ENCODE results near the gene FOXJ2. TPM values are rescaled to one million over a fixed set of nuclear protein-coding genes. Genes with fewer than 3 reads are reported as not detected.
"Not testable (repeated sequence)": the region's sequence is repeated elsewhere in the genome, so short reads cannot be mapped to it uniquely, and the experiment has no call there.

FOXJ2 gene
- total and polyA plus RNA-seq, 4 experiments from 2014 or later, result 4.8 to 33.4 (median 25.3) TPM

- peaks cover 51 to 58% of the 10 kb centered on the region in 2 donors for H3K36me3 Mint-ChIP-seq
- ChIA-PET CTCF (ENCODE audit: partially characterized antibody) (interaction anchor here (0.9 to 1.1 kb wide), 3 partner anchors 10 to 95 kb away, joined by 3 to 4 read pairs (median 3); no protein-coding TSS in a partner anchor), POLR2A (ENCODE audit: partially characterized antibody) (interaction anchor here (1.2 to 2.6 kb wide), 4 partner anchors 11 to 62 kb away, joined by 6 to 11 read pairs (median 8); partner anchors contain the start of genes C3AR1 and FOXJ2)
- H3K4me3 Mint-ChIP-seq, result peak overlapping the region in 3 of 8 donors; percentile 80 to 86 (median 82)
- H3K27ac Mint-ChIP-seq, result peak overlapping the region in 6 of 7 donors; percentile 85 to 96 (median 94)
- H3K9me3 Mint-ChIP-seq; H3K27me3 Mint-ChIP-seq; H3K9me3 ChIP-seq (ENCODE audit: control insufficient read depth in 1 of 2, low read length in 2 of 2); H3K27me3 ChIP-seq (ENCODE audit: insufficient read depth, low read length); DNase-seq; H3K4me3 ChIP-seq (ENCODE audit: low read length in 2 of 2); intact Hi-C loops (cut with micrococcal nuclease): not testable (repeated sequence)
- H3K27ac ChIP-seq (ENCODE audit: low read depth, low read length), result peak overlapping the region; percentile 58
- H3K36me3 ChIP-seq (ENCODE audit: insufficient read depth, low read length), result peaks cover 38% of the 10 kb centered on the region
- H3K4me1 Mint-ChIP-seq, result peaks cover 32 to 52% (median 34%) of the 10 kb centered on the region in 4 donors
- peaks cover 53% of the 10 kb centered on the region for H3K4me1 ChIP-seq (ENCODE audit: insufficient read depth, low read length)
Measured at GRCh38 chr12:8089277-8089676, 56.8 kb downstream of the FOXJ2 start.

GRCh38 chr12:8089716-8090115, 57.2 kb downstream of the FOXJ2 start:
- peaks cover 48% of the 10 kb centered on the region for H3K4me1 ChIP-seq (ENCODE audit: insufficient read depth, low read length)
- Mint-ChIP-seq H3K36me3 (peaks cover 55 to 58% of the 10 kb centered on the region in 2 donors), H3K4me1 (peaks cover 28 to 48% (median 30%) of the 10 kb centered on the region in 4 donors), H3K27me3 (no peaks in the 10 kb centered on the region), H3K9me3 (no peaks in the 10 kb centered on the region), H3K4me3 (no peak overlapping the region), H3K27ac (peak overlapping the region; percentile 13 to 96 (median 68))
- no peak overlapping the region for H3K4me3 ChIP-seq (ENCODE audit: low read length in 2 of 2)
- no peak overlapping the region for H3K27ac ChIP-seq (ENCODE audit: low read depth, low read length)
- no peaks in the 10 kb centered on the region for H3K27me3 ChIP-seq (ENCODE audit: insufficient read depth, low read length)
- intact Hi-C loops (cut with micrococcal nuclease), result no loop called here
- peaks cover 42% of the 10 kb centered on the region for H3K36me3 ChIP-seq (ENCODE audit: insufficient read depth, low read length)
- ChIA-PET POLR2A (ENCODE audit: partially characterized antibody) (no interaction called here), CTCF (ENCODE audit: partially characterized antibody) (no interaction called here)
- H3K9me3 ChIP-seq (ENCODE audit: control insufficient read depth in 1 of 2, low read length in 2 of 2), result no peaks in the 10 kb centered on the region
- no peak for DNase-seq

- no peaks in the 10 kb centered on the region for H3K9me3 Mint-ChIP-seq
- H3K4me1 Mint-ChIP-seq, result peaks cover 14 to 30% (median 21%) of the 10 kb centered on the region in 4 donors
- no peak for DNase-seq
- Histone ChIP-seq H3K9me3 (ENCODE audit: control insufficient read depth in 1 of 2, low read length in 2 of 2) (no peaks in the 10 kb centered on the region), H3K27ac (ENCODE audit: low read depth, low read length) (no peak overlapping the region), H3K27me3 (ENCODE audit: insufficient read depth, low read length) (no peaks in the 10 kb centered on the region), H3K36me3 (ENCODE audit: insufficient read depth, low read length) (peaks cover 66% of the 10 kb centered on the region), H3K4me3 (ENCODE audit: low read length in 2 of 2) (no peak overlapping the region), H3K4me1 (ENCODE audit: insufficient read depth, low read length) (peaks cover 15% of the 10 kb centered on the region)
- H3K27me3 Mint-ChIP-seq, result no peaks in the 10 kb centered on the region
- H3K36me3 Mint-ChIP-seq, result peaks cover 78 to 84% of the 10 kb centered on the region in 2 donors
- peak overlapping the region in 2 of 7 donors; percentile 4 to 6 for H3K27ac Mint-ChIP-seq
- intact Hi-C loops (cut with micrococcal nuclease), result no loop called here
- CTCF ChIA-PET (ENCODE audit: partially characterized antibody), result interaction anchor here (0.8 to 1.3 kb wide), 3 partner anchors 16 to 144 kb away, joined by 3 to 4 read pairs (median 3); no protein-coding TSS in a partner anchor
- H3K4me3 Mint-ChIP-seq, result no peak overlapping the region
- POLR2A ChIA-PET (ENCODE audit: partially characterized antibody), result no interaction called here
Measured at GRCh38 chr12:8093291-8093690, 60.8 kb downstream of the FOXJ2 start.

GRCh38 chr12:8096281-8096915, 63.9 kb downstream of the FOXJ2 start:
- DNase-seq, result no peak

GRCh38 chr12:8099235-8099634, 66.7 kb downstream of the FOXJ2 start:
- Histone ChIP-seq H3K27me3 (ENCODE audit: insufficient read depth, low read length) (no peaks in the 10 kb centered on the region), H3K4me3 (ENCODE audit: low read length in 2 of 2) (no peak overlapping the region), H3K36me3 (ENCODE audit: insufficient read depth, low read length) (peaks cover 29% of the 10 kb centered on the region), H3K9me3 (ENCODE audit: control insufficient read depth in 1 of 2, low read length in 2 of 2) (no peaks in the 10 kb centered on the region), H3K4me1 (ENCODE audit: insufficient read depth, low read length) (no peaks in the 10 kb centered on the region), H3K27ac (ENCODE audit: low read depth, low read length) (no peak overlapping the region)
- intact Hi-C loops (cut with micrococcal nuclease), result no loop called here
- H3K36me3 Mint-ChIP-seq, result peaks cover 45 to 61% of the 10 kb centered on the region in 2 donors
- no peaks in the 10 kb centered on the region for H3K9me3 Mint-ChIP-seq
- DNase-seq, result no peak
- peak overlapping the region in 2 of 7 donors; percentile 48 to 55 for H3K27ac Mint-ChIP-seq
- ChIA-PET POLR2A (ENCODE audit: partially characterized antibody) (no interaction called here), CTCF (ENCODE audit: partially characterized antibody) (interaction anchor here (1.2 to 1.5 kb wide), 2 partner anchors 8 to 11 kb away, joined by 4 to 5 read pairs; no protein-coding TSS in a partner anchor)
- H3K27me3 Mint-ChIP-seq, result no peaks in the 10 kb centered on the region
- H3K4me1 Mint-ChIP-seq, result peaks cover 6 to 12% (median 9%) of the 10 kb centered on the region in 4 donors
- no peak overlapping the region for H3K4me3 Mint-ChIP-seq

More at GRCh38 chr12:8096281-8096915, 63.9 kb downstream of the FOXJ2 start:
- Histone ChIP-seq H3K4me1 (ENCODE audit: insufficient read depth, low read length) (no peaks in the 10 kb centered on the region), H3K36me3 (ENCODE audit: insufficient read depth, low read length) (peaks cover 50% of the 10 kb centered on the region), H3K9me3 (ENCODE audit: control insufficient read depth in 1 of 2, low read length in 2 of 2) (no peaks in the 10 kb centered on the region), H3K4me3 (ENCODE audit: low read length in 2 of 2) (no peak overlapping the region), H3K27ac (ENCODE audit: low read depth, low read length) (no peak overlapping the region), H3K27me3 (ENCODE audit: insufficient read depth, low read length) (no peaks in the 10 kb centered on the region)
- H3K27me3 Mint-ChIP-seq, result no peaks in the 10 kb centered on the region
- no peaks in the 10 kb centered on the region for H3K9me3 Mint-ChIP-seq
- H3K4me1 Mint-ChIP-seq, result peaks cover 6 to 12% (median 10%) of the 10 kb centered on the region in 4 donors
- peak overlapping the region in 2 of 7 donors; percentile 2 to 64 for H3K27ac Mint-ChIP-seq
- H3K4me3 Mint-ChIP-seq, result no peak overlapping the region
- POLR2A ChIA-PET (ENCODE audit: partially characterized antibody), result no interaction called here
- intact Hi-C loops (cut with micrococcal nuclease), result no loop called here
- CTCF ChIA-PET (ENCODE audit: partially characterized antibody), result interaction anchor here (0.7 kb wide), 1 partner anchor 12 kb away, joined by 4 read pairs; no protein-coding TSS in a partner anchor
- H3K36me3 Mint-ChIP-seq, result peaks cover 69 to 75% of the 10 kb centered on the region in 2 donors

Other genes starting within 250 kb of the FOXJ2 start
- gene NANOG, start 243.3 kb upstream of the FOXJ2 start, total RNA-seq, result not detected
- not detected for gene NANOG, start 243.3 kb upstream of the FOXJ2 start, polyA plus RNA-seq
- gene SLC2A14, start 159.8 kb upstream of the FOXJ2 start, total RNA-seq, result 1 to 10 TPM; 3.5 TPM
- gene SLC2A14, start 159.8 kb upstream of the FOXJ2 start, polyA plus RNA-seq, result not detected
- 100 to 1,000 TPM; 157 to 158 TPM for gene SLC2A3, start 96.5 kb upstream of the FOXJ2 start, total RNA-seq
- gene SLC2A3, start 96.5 kb upstream of the FOXJ2 start, polyA plus RNA-seq, result 100 to 1,000 TPM; 100 to 275 TPM
- 1 to 10 TPM; 4.6 to 6.1 TPM for gene C3AR1, start 33.6 kb downstream of the FOXJ2 start, total RNA-seq
- 10 to 100 TPM in 1 of 2 donors, 1 to 10 TPM in 1; 8.6 to 10.6 TPM for gene C3AR1, start 33.6 kb downstream of the FOXJ2 start, polyA plus RNA-seq
- 10 to 100 TPM; 59.2 to 59.5 TPM for gene NECAP1, start 49.6 kb downstream of the FOXJ2 start, total RNA-seq
- gene NECAP1, start 49.6 kb downstream of the FOXJ2 start, polyA plus RNA-seq, result 10 to 100 TPM; 24.3 to 29.3 TPM
- 1 to 10 TPM; 1.2 to 2.1 TPM for gene CLEC4A, start 90.9 kb downstream of the FOXJ2 start, total RNA-seq
- gene CLEC4A, start 90.9 kb downstream of the FOXJ2 start, polyA plus RNA-seq, result 1 to 10 TPM in 1 of 2 donors, under 1 TPM in 1; 0.69 to 1.2 TPM
- not detected for gene ZNF705A, start 124.3 kb downstream of the FOXJ2 start, total RNA-seq
- not detected for gene ZNF705A, start 124.3 kb downstream of the FOXJ2 start, polyA plus RNA-seq
- gene FAM90A1, start 194.9 kb downstream of the FOXJ2 start, total RNA-seq, result not detected
- gene FAM90A1, start 194.9 kb downstream of the FOXJ2 start, polyA plus RNA-seq, result under 1 TPM in 1 of 2 donors, not detected in 1; 0.10 TPM

Data from CD4-positive, alpha-beta memory T cell (primary cell).